ENCODE data around the gene ZNF800.
A peak's percentile ranks its signal among the peaks of the same experiment; 100 is the strongest.
"Not testable (repeated sequence)": the region's sequence is repeated elsewhere in the genome, so short reads cannot be mapped to it uniquely, and the experiment has no call there.

The ZNF800 gene

GRCh38 chr7:127392566-127393367, at the start of gene ZNF800:
ZNF800 (minus strand) TSS chr7:127392708; CDS start chr7:127391557, 1,151 bp downstream.
- DNase-seq (ENCODE audit: low read depth) = peak; percentile 78

DNA sequence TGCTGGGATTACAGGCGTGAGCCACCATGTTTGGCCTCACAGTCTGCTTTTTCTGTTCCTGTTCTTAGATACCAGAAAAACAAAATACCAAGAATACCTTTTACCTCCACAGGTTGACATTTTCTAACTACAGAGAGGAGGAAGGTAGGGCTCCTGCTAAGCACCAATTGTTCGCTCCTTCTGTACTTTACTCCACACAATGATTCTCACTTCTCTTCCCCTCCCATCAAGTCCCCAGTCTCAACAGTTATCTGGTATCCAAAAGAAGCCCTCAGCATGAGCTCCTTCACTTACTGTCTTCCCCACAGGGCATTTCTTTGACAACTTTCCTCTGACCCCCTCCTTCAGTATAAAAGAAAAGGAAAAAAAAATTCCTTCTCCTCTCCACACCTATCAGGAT, 47.7 kb upstream of the ZNF800 start:
- DNase-seq (ENCODE audit: low read depth) = no peak

- DNase-seq (ENCODE audit: low read depth) = no peak
Observed at GRCh38 chr7:127438836-127439235, 46.3 kb upstream of the ZNF800 start.

- no peak for DNase-seq (ENCODE audit: low read depth)
Observed at GRCh38 chr7:127437837-127438236, 45.3 kb upstream of the ZNF800 start.

GRCh38 chr7:127437241-127437640, 44.7 kb upstream of the ZNF800 start:
- DNase-seq (ENCODE audit: low read depth) = no peak

- not testable (repeated sequence) for DNase-seq (ENCODE audit: low read depth)
Observed at GRCh38 chr7:127429281-127429680, 36.8 kb upstream of the ZNF800 start.

- no peak for DNase-seq (ENCODE audit: low read depth)
Observed at GRCh38 chr7:127419196-127419595, 26.7 kb upstream of the ZNF800 start.

DNA sequence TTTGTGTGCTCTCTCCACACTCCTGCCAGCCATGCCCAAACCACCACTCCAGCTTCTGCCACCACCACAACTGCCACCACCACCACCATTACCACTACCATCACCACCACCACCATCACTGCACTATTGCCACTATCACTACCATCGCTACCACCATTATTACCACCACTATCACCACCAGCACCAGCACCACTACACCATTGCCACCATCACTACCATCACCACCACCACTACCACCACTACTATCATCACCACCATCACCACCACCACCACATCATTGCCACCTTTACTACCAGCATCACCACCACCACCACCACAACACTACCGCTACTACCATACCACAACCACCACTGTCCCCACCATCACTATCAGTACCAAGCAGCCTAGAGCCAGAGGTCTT, 26.0 kb upstream of the ZNF800 start:
- no peak for DNase-seq (ENCODE audit: low read depth)

GRCh38 chr7:127417346-127417745, 24.8 kb upstream of the ZNF800 start:
- no peak for DNase-seq (ENCODE audit: low read depth)

DNA sequence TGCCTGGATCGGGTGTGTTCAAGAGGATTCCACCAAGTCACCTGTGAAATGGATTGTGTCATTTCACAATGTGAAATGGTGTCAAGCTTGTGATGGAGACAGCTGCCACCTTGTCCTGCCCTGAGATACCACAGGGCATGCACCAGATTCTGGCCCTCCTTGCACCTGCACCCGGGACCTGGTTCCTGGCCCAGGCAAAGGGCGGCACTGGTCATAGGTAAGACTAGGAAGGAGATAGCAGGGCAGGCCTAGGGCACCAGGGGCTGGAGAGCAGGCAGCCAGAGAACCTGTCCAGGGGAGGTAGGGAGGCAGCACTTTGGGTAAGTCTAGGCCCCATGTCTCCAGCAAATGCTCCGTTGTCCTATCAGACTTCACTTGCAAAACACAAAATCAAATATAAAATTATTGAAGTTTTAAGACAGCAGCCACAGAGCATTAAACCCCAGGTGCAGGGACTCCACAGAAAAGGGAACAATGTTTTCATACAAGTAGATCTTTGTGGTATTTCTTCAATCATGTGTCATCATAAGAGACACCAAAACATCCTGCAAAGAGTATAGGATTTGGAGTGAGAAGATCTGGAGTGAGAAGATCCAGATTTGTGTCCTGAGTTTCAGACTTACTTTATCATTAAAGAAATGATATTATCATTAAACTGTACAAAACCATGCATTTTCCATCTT, 22.7 kb upstream of the ZNF800 start:
- DNase-seq (ENCODE audit: low read depth) = no peak

GRCh38 chr7:127413962-127414361, 21.5 kb upstream of the ZNF800 start:
- no peak for DNase-seq (ENCODE audit: low read depth)

DNA sequence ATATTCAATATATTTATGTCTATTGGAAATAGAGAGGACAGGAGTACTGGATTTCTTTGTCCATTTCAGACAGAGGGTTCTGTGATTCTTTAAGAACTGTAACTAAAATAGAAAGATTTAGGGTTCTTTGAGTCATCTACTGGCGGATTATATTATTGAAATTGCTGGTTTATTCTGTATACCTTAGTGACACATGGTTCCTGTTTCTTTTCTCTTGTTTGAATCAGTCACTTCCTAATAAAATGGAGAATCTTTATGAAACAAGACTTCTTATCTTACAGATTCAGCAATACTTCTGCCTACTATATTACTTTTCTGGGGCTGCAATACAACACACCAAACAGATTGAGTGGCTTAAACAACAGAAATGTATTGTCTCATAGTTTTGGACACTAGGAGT, 20.8 kb upstream of the ZNF800 start:
- DNase-seq (ENCODE audit: low read depth) = no peak

DNA sequence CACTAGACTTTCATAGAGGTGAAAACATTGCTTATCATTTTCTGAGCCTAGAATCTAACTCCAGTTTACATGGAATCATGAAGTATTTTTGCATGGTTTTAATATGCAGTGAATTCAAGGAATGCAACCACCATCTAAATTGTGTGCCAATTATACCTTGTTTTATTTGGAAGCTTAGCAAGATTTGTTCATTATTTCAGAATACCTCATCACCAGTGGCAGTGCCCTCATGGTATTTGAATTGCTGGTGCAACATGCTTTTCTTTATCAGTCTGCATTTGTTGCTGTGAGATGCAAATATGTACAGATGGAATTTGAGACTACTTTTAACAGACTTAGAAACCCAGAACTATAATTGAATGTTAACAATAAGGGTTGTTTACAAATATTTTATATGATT, 18.7 kb upstream of the ZNF800 start:
- DNase-seq (ENCODE audit: low read depth) = no peak

GRCh38 chr7:127409629-127410028, 17.1 kb upstream of the ZNF800 start:
- no peak for DNase-seq (ENCODE audit: low read depth)

- DNase-seq (ENCODE audit: low read depth) = no peak
Observed at GRCh38 chr7:127404286-127405072, 12.0 kb upstream of the ZNF800 start.

DNA sequence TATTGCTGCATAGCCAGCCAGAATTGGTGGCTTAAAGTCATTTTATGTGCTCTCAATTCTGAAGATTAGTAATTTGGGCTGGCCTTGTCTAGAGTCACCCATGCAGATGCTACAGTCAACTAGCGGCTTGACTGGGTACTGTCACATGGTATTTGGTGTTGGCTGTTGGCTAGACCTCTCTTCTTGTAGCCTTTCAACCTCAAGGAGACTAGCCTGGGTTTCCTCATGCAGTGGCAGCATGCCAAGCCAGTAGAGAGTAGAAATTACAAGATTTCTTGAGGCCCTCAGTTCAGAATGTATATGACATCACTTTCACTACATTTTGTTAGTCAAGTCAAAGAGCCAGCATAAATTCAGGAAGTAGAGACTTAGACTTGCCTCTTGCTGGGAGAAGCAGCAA, 3.7 kb upstream of the ZNF800 start:
- DNase-seq (ENCODE audit: low read depth) = no peak

- DNase-seq (ENCODE audit: low read depth) = not testable (repeated sequence)
Observed at GRCh38 chr7:127395104-127395503, 2.6 kb upstream of the ZNF800 start.

DNA sequence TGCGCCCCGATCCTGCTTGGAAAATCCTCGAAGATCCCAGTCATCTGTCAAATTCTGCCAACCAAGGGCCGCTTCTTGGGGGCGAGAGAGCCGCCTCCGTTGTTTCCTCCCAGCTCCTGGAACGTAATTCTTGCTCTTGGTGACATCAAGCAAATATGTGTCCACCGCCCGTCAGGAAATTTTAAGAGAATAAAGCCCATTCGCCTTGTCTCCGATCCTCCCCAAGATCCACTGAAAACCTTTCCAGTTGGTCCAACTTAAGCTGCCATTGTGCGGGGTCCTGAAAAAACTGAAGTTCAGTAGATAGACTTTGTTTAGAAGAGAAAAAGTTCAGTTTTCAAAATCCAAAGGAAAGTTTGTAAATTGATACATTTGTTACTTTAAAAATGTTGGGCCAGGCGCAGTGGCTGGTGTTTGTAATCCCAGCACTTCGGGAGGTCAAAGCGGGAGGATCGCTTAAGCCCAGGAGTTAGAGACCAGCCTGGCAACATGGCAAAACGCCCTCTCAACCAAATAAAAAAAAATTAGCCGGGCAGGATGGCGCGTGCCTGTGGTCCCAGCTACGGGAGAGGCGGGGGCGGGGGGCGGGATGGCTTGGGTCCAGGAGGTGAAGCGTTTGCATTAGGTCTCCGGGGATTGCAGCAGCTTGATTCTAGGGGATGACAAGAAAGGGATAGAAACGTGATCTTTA, 1.0 kb upstream of the ZNF800 start:
- DNase-seq (ENCODE audit: low read depth) = no peak

DNA sequence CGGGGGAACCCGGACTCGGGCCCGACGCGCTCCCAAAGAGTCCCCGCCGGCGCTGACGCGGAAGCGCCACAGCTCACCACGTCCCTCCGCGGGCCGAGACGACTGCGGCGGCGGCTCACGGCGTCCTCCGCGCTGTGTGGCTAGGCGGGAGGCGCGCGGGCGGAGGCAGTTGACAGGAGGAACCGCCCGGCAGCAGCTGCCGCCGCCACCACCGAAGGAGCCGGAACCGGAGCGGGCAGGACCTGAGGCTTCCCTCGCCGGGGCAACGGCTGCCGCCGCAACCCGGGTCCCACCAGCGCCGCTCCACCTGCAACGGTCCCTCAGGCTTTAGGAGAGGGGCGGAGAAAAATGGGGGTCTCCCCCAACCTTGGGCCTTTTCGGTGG, 334 bp downstream of the ZNF800 start:
- peak; percentile 27 for DNase-seq (ENCODE audit: low read depth)

DNA sequence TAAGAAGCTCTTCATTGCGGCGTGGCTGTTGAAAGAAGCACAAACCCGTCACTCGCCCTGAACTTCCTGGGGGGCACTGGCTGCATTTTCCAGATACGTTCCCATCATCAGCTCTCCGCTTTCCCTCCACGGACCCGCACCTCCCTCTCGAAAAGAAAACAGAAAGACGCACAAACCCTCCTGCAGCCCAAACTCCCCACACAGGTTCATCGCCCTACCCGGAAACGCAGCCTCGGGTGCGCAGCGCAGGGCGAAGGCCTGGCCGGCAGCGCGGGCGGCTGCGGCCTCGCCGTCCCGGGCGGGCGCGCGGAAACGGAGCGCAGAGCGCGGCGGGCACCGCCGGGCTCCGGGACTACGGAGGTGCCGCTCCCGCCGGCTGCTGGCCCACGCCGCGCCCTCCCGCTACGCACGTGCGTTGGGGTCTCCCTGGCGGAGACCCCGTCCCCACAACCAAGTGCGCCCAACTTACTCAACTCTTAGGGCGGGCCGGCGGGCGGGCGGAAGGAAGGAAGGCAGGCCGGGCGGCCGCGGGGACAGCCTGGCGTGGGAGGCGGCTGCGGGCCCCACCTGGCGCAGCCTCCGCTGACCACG, 822 bp downstream of the ZNF800 start:
- DNase-seq (ENCODE audit: low read depth) = no peak

GRCh38 chr7:127390817-127391590, 1.5 kb downstream of the ZNF800 start:
- DNase-seq (ENCODE audit: low read depth) = no peak
